Hepatic stellate cell (primary cell): ENCODE measurements around the gene NUDT2.
A peak's percentile ranks its signal among the peaks of the same experiment; 100 is the strongest.
"Not testable (repeated sequence)": the region's sequence is repeated elsewhere in the genome, so short reads cannot be mapped to it uniquely, and the experiment has no call there.

Source experiments
- DNase-seq: peaks from one replicate; pipeline ENCODE4 v3.0.0; 2011; ENCODE audit warnings: low spot score

NUDT2 gene

DNA sequence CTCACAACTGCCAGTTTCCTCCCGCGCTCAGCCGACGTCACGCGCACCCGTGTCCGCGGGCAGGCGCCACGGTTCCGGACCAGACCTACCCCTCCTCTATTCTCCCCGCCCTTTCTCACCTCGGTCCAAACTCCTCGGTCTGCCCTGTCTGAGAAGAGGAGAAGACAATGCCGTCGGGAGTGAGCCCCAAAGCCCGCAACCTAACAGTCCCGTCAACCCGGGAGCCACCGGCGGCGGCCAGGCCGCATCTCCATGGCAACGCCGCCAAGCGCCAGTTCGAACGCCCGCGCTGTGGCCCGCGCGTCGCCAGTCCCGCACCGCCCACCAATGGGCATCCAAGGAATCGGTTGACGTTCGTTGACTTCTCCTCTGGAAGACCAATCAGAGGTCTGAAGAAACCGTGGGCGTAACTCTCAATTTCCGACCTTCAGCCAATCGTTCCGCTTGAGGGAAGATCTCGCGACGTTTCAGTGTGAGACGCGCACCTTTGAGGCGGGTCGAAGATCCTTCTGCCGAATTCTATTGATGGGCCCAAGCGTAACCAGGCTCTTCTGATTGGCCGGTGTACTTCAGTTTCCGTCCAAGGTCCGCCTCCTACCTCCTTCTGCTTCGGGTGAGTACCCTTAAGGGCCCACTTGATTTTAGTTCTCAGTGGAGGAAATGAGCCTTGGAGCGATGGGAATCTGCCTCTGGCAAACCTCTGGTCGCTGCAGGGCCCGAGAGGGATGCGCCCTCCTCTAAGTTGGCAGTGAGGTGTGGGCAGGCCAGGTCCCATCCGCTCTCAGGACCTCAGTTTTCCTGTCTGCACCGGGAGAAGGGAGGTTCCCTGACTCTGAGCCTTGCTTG lies at the start of gene NUDT2, which contains the start of gene KIF24:
Gene NUDT2 (plus strand): TSS at position 583 of the 846 bp plus-strand sequence. CDS start 9,471 bp downstream, outside the sequence.
Gene KIF24 (minus strand): TSS at position 282 of the 846 bp plus-strand sequence. CDS start 17,922 bp downstream, outside the sequence.
- DNase-seq = peak; percentile 97

DNA sequence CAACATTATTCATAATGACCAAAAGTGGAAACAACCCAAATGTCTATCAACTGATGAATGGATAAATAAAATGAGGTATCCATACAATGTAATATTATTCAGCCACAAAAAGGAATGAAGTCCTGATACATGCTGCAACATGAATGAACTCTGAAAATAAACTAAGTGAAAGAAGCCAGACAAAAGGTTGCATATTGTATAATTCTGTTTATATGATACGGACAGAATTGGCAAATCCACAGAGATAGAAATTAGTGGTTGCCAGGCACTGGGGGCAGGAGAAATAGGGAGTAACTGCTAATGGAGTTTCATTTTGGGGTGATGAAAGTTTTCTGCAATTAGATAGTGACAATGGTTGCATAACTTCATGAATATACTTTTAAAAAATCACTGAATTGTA lies 47.3 kb upstream of the NUDT2 start:
- no peak for DNase-seq

DNA sequence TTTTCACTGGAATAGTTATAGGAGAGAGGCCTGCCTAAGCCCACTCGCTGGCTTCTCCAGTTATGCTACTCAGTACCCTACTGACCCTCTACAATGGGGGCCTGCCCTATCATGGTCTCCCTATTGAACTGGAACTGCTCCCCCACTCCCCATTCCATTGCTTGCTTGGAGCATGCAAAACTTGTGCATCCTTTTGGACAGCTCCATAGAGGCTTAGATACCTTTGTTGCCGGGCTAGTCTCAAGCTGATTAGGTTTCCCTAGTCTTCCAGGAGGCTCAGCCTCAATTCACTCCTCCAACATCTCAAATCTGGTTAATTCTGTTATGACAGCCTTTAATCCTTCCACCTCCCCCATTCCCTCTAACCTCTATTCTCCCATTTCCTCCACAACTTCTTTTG lies 40.2 kb upstream of the NUDT2 start:
- DNase-seq = no peak

DNA sequence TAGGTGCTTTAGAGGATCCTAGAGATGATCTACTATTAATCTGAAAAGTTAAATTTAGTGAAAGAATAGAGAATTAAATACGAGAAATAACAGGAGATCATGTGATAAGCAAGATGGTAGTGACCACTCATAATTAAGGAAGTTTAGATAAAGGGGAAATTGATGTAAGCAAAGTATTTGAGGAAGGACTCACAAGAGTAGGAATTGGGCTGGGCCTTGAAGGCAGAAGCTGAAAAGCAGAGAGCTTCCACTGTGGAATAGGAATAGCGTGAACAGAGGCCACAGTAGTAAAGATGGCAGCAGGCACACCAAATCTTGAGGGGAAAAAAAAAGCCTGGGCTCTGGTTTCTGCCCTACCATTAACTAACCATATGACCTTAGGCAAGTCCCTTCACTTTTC lies 38.3 kb upstream of the NUDT2 start:
- DNase-seq = no peak

DNA sequence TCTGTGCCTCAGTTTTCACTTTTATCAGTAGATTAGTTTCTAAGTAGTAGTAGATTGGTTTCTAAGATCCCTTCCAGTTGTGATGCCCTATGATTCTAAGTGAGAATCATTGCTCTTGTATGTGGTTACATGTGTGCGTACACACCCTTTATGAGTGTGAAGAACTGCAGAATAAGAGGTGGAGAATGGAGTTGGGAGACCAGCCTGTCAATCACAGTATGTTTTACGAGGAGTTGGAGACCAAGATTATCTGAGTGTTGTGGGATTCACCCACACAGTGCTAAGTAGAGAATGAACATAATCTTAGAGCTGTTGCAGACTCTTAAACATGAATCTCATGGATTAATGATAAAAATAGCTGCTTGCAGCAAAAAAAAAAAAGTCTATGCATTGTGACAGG lies 37.9 kb upstream of the NUDT2 start:
- no peak for DNase-seq

DNA sequence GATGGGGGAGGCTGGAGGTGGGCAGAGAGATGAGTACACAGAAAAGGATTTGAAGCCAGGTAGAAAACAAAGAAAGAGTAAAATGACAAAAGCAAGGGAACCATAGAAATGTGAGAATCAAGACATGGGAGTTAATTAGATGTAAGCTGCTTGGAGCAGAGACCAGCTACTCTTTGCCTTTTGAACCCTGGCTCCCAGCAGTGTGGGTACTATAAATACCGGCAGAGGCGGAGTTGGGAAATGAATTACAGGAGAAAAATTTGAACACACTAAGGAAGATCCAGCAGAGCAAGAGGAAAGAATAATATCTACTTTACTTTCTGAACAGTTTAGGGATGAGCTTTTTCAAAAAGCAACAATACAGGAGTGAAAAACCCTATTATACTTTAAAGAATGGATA lies 36.8 kb upstream of the NUDT2 start:
- DNase-seq = no peak

DNA sequence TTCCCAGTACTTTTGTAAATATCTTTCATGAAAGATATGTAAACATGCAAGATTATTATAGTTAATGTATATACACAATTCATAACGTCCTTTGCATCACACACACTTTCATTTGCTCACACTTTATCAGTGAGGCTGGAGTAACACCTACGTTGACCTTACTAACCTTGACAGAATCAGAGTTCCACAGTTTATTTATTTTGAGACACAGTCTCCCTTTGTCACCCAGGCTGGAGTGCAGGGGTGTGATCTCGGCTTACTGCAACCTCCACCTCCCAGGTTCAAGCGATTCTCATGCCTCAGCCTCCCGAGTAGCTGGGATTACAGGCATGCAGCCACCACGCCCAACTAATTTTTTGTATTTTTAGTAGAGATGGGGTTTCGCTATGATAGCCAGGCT lies 28.3 kb upstream of the NUDT2 start:
- DNase-seq = not testable (repeated sequence)

DNA sequence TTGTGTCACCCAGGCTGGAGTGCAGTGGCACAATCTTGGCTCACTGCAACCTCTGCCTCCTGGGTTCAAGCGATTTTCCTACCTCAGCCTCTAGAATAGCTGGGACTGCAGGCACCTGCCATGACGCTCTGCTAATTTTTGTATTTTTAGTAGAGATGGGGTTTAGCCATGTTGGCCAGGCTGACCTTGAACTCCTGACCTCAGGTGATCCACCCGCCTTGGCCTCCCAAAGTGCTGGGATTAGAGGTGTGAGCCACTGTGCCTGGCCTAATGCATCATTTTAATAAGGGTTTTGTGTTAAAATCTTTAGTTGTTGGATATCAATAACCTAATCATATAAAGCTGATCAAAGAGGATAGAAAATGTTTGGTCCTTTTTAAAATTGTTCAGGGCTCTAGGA lies 21.1 kb upstream of the NUDT2 start:
- not testable (repeated sequence) for DNase-seq

DNA sequence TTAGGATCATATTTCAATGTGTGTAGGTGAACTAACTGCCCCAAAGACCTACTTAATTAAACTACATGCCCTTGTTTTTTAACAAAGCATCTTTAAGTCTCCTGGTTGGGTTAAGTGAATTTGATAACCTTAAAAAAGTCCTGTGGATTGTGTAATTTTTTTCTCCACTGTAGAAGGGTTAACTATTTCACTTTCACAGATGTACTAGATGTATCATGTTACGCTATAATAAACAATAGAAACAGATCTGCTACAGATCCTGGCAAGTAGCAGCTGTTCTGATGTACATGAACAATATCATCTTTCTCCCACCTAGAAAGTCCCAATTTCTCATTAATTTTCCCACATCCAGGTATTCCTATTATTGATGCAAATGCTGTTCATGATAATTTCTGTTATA lies 19.2 kb upstream of the NUDT2 start:
- DNase-seq = no peak

DNA sequence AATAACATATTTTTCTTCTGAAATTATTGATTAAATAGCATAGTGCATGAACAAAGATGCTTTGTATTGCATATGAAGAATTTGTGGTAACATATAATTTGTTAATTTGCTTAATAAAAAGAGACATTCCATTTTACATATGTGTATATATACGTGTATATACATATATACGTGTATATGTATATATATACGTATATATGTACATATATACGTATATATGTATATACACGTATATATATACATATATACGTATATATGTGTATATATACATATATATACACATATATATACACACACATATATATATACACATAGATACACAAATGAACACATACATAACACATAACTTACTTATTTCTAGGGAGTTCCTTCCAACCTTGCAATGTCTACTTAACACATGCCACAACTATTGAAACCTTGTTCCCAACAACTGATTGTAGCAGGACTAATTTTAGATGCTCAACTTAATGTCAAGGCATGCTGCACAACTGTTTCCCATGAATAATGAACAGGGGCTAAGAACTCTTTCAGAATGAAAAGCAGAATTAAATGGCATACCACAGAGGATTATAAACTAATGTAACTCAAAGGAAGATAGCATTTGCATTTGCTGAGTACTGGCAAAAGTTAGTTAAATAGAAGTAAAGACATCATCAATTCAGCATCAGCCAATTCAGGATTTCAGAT lies 17.7 kb upstream of the NUDT2 start:
- no peak for DNase-seq

DNA sequence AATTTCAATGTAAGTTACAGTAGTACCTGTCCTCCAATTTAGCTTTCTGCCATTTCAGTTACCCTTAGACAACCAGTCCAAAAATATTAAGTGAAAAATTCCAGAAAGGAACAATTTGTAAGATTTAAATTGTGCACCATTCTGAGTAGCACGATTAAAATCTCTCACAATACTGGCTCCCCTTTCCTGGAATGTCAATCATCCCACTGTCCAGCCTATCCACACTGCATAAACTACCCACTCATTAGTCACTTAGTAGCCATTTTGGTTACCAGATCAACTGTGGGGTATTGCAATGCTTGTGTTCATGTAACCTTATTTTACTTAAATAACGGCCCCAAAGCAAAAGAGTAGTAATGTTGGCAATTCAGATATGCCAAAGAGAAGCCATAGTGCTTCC lies 11.9 kb upstream of the NUDT2 start:
- no peak for DNase-seq

DNA sequence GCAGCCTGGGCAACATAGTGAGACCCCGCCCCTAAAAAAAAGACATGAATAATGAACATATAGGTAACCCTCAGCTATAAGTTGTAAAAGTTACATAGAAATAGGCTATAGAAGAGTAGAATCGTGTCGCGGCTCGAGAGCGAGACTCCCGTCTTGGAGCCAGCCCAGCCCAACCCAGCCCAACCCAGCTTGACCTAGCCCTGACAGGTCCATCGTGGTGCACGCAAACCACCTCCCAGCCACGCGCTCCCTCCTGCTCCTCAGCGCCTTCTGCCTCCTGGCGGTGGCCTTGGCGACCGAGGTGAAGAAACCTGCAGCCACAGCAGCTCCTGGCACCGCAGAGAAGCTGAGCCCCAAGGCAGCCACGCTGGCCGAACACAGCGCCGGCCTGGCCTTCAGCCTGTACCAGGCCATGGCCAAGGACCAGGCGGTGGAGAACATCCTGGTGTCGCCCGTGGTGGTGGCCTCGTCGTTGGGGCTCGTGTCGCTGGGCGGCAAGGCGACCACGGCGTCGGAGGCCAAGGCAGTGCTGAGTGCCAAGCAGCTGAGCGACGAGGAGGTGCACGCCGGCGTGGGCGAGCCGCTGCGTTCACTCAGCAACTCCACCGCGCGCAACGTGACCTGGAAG lies 11.1 kb upstream of the NUDT2 start:
- DNase-seq = no peak

DNA sequence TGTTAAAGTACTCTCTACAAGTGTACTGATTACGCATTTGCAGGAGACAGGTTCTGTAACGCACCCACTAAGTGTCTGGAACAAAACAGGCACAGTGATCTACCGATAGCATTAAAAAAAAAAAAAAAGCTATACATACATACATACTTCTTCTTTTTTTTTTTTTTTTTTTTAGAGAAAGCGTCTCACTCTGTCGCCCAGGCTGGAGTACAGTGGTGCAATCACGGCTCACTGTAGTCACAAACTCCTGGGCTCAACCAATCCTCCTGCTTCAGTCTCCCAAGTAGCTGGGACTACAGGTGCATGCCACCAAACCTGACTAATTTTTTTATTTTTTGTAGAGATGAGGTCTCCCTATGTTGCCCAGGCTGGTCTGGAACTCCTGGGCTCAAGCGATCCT lies 7.9 kb upstream of the NUDT2 start:
- DNase-seq = no peak

DNA sequence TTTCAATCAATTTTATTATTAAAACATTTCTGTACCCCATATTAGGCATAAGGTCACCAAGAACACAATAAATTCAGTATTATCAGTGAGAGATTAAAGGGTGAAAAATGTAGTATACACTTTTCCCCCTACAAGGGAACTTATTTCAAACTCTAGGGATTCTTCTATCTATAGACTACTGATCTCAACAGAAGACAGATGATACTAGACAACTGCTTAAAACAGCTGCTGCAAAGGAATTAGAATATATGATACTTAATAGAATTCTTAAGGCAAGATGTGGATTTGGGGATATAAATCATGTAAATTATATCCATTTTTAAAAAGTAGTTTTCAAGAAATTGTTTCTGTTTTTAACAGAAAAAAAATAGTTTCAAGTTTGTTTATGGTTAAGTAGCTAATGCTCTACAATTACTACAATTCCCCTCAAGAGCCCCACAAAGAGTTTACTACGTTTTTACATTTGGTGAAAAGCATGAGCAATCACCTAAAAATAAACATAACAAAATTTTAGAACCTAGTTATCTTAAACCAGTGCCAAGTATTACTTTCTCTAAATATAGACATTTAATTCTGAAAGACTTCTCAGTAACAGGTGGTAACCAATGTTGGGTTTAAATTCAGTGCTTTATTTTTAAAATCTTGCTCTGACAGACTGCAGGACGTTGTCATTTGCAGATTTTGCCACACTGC lies 6.3 kb upstream of the NUDT2 start:
- DNase-seq = no peak

DNA sequence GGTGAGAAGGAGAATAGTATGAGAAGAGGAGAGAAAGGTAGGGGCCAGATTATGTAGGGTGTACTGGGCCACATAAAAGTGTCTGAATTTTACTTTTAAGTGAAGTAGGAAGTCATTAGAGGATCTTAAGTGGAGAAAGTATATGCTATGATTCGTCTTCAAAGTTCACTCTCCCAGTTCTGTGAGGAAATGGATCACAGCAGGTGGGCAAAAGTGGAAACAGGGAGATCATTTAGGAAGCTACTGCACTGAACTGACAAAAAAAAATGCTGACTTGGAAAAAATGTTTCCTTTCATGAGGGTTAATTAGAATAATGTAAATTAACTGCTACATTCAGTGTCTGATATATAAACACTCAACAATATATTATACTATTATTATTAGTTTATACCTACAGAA lies 2.7 kb upstream of the NUDT2 start:
- DNase-seq = no peak

DNA sequence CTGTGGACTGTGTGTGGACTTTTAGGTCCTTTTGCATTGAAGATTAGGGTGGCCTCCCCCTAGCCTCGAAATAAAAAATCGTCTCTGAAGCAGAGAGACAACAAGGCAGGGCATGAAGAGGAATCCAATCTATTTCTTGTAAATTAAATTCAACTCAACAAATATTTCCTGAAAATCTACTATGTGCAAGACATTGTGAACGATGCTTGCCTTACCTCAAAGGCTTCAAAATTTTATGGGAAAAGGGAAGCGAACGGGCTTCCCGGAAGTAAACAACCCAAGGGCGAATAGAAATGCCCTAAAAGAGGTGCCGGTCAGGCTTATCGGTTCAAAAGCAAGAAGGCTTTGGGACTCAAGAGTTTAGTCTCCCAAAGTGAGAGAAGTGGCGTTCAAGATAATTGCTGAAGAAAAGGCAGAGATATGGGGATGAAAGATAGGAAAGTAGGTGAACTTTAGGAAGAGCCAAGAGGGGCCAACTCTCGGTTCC lies 826 bp upstream of the NUDT2 start:
- peak; percentile 26 for DNase-seq

DNA sequence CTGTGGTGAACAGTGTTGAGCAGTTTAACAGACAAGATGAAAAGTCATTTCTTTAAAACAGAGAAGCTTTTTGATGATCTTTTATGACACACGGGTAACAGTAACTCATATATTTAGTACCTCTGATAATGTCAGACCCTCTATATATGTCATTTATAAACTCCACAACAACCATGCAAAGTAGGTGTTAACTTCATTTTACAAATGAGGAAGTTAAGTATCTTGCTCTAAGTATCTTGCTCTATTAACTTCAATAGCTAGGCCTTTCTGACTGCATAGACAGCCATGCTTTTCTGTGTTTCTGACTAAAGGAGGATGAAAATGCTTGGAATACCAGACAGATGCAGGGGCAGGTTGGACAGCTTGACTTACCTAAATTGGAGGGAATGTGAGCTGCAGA lies 1.8 kb downstream of the NUDT2 start:
- no peak for DNase-seq

DNA sequence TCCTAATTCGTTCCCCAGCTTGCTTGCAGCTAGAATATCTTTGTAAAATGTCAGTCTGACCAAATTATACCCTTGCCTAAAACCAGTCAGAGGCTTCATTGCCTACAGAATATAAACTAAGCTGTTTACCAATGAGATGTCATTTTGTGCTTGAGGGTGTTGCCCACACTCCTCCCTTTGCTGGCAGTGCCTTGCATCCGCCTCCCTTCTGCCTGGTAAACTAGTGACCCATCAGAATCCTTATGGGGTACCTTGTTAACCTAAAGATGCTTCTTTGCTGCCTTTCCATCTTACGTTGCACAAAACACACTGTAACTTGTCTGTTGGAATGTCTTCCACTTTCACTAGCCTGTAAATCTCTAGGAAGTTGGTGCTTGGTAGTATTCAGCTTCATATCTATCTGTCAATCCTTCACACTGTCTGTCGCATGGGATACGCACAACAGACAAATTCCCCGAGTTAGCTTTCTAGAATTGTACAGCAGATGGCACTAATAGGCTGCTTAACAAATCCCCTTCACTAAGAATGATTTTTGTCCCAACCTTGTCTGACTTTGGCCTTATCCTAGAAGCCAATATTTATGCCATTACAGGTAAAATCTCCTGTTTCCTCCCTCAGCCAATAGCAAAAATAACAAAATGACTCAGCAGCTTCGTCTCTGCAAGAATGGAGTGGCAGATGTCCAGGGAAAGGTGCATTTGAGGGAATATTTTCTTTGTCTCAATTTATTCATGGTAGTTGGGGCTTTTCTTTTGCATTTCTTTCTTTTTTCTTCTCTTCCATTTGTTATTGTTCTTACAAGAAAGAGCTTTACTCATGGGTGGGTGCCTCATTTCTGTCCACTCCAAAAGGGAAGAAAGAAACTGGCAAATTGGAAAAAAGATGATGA lies 3.0 kb downstream of the NUDT2 start:
- peak; percentile 33 for DNase-seq

DNA sequence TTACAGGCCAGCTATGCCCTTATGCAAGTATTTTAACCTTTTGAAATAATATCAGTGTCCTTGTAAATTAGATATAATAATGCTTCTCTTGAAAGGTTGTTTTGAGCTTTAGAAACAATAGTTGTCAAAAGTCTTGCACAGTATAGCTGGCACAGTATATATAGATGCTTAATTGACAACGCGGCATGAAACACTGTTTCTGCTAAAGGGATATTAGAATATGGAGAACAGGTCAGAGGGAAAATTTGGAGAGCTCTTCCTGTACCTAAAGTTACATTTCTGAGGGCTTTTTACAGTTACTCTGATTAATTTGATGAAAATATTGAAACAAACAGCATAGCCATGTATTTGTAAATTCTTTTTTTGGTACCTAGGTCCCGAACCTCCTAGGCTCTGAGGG lies 4.5 kb downstream of the NUDT2 start:
- no peak for DNase-seq

DNA sequence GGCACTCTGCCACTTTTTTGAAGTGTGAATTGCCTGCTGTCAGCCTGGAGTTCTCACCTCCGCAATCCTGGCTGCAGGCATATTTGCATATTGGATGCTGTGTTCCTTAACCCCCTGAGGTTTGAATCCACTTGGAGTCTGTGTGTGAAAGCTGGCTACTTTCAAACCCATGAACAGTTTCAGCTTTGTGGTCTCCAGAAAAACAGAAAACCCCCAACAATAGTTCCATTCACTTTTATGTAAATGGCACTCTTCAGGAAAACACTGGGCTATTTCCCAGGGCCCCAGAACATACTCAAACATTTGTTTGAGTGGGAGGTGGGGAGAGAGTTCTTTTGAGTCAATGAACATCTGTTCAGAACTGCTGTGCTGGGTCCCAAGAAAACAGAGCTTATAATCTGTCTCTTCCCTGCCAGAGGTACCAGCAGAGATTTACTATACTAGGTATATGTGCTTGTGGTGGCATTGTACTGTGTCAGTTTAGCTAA lies 5.0 kb downstream of the NUDT2 start:
- DNase-seq = no peak

DNA sequence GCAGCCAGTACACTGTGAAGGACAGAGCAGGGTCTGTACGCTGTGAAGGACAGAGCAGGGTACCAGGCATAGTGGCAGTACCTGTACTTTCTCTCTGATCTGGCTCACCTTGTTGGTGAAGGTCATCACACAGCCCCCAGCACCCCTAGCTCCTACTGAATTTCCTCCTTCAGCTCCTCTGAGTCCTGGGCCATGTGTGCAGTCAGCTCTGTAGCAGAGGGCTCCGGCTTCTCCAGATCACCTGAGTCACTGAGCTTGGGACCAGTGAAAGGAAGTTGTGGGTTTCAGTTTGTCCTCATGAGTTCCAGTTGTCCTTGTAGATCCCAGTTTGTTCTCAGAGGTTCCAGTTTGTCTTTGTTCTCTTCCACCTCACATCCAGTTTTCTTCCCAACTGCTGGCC lies 5.5 kb downstream of the NUDT2 start:
- no peak for DNase-seq
